Transverse colon (tissue), 4 donors: ENCODE measurements around the gene RHOBTB1. TPM values are rescaled to one million over a fixed set of nuclear protein-coding genes. Genes with fewer than 3 reads are reported as not detected.

ENCODE experiments used
- DNase-seq: peaks from one replicate; pipeline ENCODE4 v3.0.0-alpha.2; 2019
- H3K27ac ChIP-seq, 4 donors: fragments of 200-600 bp; sonication (generic); 2 replicates each; pipeline ENCODE4 v1.5.1; 2016 to 2018; ENCODE audit warnings: inconsistent platforms in 4 of 4
- H3K27me3 ChIP-seq: fragments of 200-600 bp; sonication (generic); 2 replicates; pipeline ENCODE4 v1.5.1; 2017; ENCODE audit warnings: inconsistent platforms
- H3K36me3 ChIP-seq, 4 donors: fragments of 200-600 bp; sonication (generic); 2 replicates each; pipeline ENCODE4 v1.5.1; 2017 to 2019; ENCODE audit warnings: inconsistent platforms in 4 of 4
- H3K4me1 ChIP-seq, 4 donors: fragments of 200-600 bp; sonication (generic); 2 replicates each; pipeline ENCODE4 v1.5.1; 2017 to 2020; ENCODE audit warnings: inconsistent platforms in 4 of 4
- H3K4me3 ChIP-seq, 4 donors: fragments of 200-600 bp; sonication (generic); 1 replicate in 1 of 4; 2 replicates in 3 of 4; pipeline versions ENCODE4 v1.5.1 to v1.6.1; 2017 to 2019; ENCODE audit warnings: inconsistent platforms in 4 of 4
- H3K9me3 ChIP-seq, 2 donors: fragments of 200-600 bp; sonication (generic); 2 replicates each; pipeline ENCODE4 v1.5.1; 2017 to 2019; ENCODE audit warnings: inconsistent platforms in 2 of 2
- CTCF ChIP-seq, 5 experiments: fragments of 200-600 bp in 3 of 5; fragments of 450-650 bp in 2 of 5; sonication (generic) in 3 of 5; IDR thresholded peaks; 1 replicate in 2 of 5; 2 replicates in 3 of 5; pipeline ENCODE4 v1.5.1; 2016 to 2017; ENCODE audit warnings: antibody characterized with exemption in 5 of 5, inconsistent platforms in 3 of 5, mild to moderate bottlenecking in 2 of 5, moderate library complexity in 1 of 5
- EP300 ChIP-seq: sonication (generic); formaldehyde crosslinking; IDR thresholded peaks from one replicate; pipeline ENCODE4 v1.6.1; 2017; ENCODE audit warnings: antibody characterized with exemption, low read depth
- POLR2A ChIP-seq: fragments of 450-650 bp; IDR thresholded peaks from one replicate; pipeline ENCODE4 v1.6.1; 2016; ENCODE audit warnings: antibody characterized with exemption, mild to moderate bottlenecking, moderate library complexity
- POLR2AphosphoS5 ChIP-seq, 3 donors: sonication (generic); formaldehyde crosslinking; IDR thresholded peaks; one replicate each; pipeline ENCODE4 v1.6.1; 2016; ENCODE audit warnings: antibody characterized with exemption in 3 of 3
- WGBS, 2 donors: methylation state at CpG; one replicate each; pipeline ENCODE4 v1.1.5; 2018; ENCODE audit warnings: low coverage in 1 of 2; 5-methylcytosine and 5-hydroxymethylcytosine counted together
- in situ Hi-C, 4 donors: fragments of 200-750 bp; cut with MboI; loops; one replicate each; pipeline versions ENCODE4 v1.15.0 to v1.15.1; 2017; ENCODE audit warnings: low sequenced_read_pairs in 3 of 4, low pct_ligation_motif_present in 1 of 4, low pct_unique_long_range_greater_than_20kb in 1 of 4
- intact Hi-C: fragments of 100-400 bp; cut with DNase I; formaldehyde crosslinking; loops from one replicate; pipeline ENCODE4 v1.15.1; 2023; ENCODE audit warnings: low total_unique reads
- total RNA-seq, 4 donors: library from RNA; depleted of rRNA; stranded (reverse); fragments of >200 nt; gene quantifications; one replicate each; pipeline ENCODE4 v1.1.0, GENCODE V29; 2016

RHOBTB1 gene
- total RNA-seq, 4 donors from 2014 or later, result 4.0 to 13.1 (median 9.0) TPM

- peaks cover 0 to 4% (median 0%) of the 10 kb centered on the region in 4 donors for H3K4me1 ChIP-seq
- no peaks in the 10 kb centered on the region for H3K27me3 ChIP-seq
- H3K4me3 ChIP-seq, result no peak overlapping the region
- DNase-seq, result no peak
- intact Hi-C loops, result no loop called here
- no peaks in the 10 kb centered on the region for H3K9me3 ChIP-seq
- H3K27ac ChIP-seq, result no peak overlapping the region
- no peaks in the 10 kb centered on the region for H3K36me3 ChIP-seq
- in situ Hi-C loops, result no loop called here
- TF ChIP-seq EP300 (no peak), CTCF (IDR thresholded peaks at IDR 0.05) (no peak), POLR2A (no peak), POLR2AphosphoS5 (IDR thresholded peaks at IDR 0.05) (no peak)
- 57 to 64% methylated on average over 7 of the region's 7 CpGs for WGBS, 2 donors
Observed at GRCh38 chr10:60978287-60979115, 34.5 kb upstream of the RHOBTB1 start.

GRCh38 chr10:60977161-60978122 is 33.5 kb upstream of the RHOBTB1 start:
- Histone ChIP-seq H3K36me3 (no peaks in the 10 kb centered on the region), H3K4me3 (no peak overlapping the region), H3K4me1 (peaks cover 0 to 4% (median 0%) of the 10 kb centered on the region in 4 donors), H3K9me3 (no peaks in the 10 kb centered on the region), H3K27me3 (no peaks in the 10 kb centered on the region), H3K27ac (no peak overlapping the region)
- DNase-seq, result no peak
- in situ Hi-C loops, result no loop called here
- 40 to 52% methylated on average over 2 of the region's 2 CpGs for WGBS, 2 donors
- no peak for TF ChIP-seq EP300
- TF ChIP-seq POLR2AphosphoS5 (IDR thresholded peaks at IDR 0.05), result no peak
- TF ChIP-seq CTCF (IDR thresholded peaks at IDR 0.05), result no peak
- TF ChIP-seq POLR2A, result no peak
- intact Hi-C loops, result no loop called here

- H3K4me1 ChIP-seq, result peaks cover 0 to 4% (median 0%) of the 10 kb centered on the region in 4 donors
- WGBS, 2 donors, result 88 to 89% methylated on average over 2 of the region's 2 CpGs
- no peak for DNase-seq
- H3K9me3 ChIP-seq, result no peaks in the 10 kb centered on the region
- H3K36me3 ChIP-seq, result no peaks in the 10 kb centered on the region
- intact Hi-C loops (no loop called here), in situ Hi-C loops (no loop called here)
- no peaks in the 10 kb centered on the region for H3K27me3 ChIP-seq
- H3K4me3 ChIP-seq, result no peak overlapping the region
- TF ChIP-seq CTCF (IDR thresholded peaks at IDR 0.05) (no peak), POLR2A (no peak), EP300 (no peak), POLR2AphosphoS5 (IDR thresholded peaks at IDR 0.05) (no peak)
- H3K27ac ChIP-seq, result no peak overlapping the region
Observed at GRCh38 chr10:60976687-60977086, 32.7 kb upstream of the RHOBTB1 start.

GRCh38 chr10:60975716-60976115 is 31.7 kb upstream of the RHOBTB1 start:
- TF ChIP-seq POLR2AphosphoS5 (IDR thresholded peaks at IDR 0.05) (no peak), EP300 (no peak)
- Histone ChIP-seq H3K4me3 (no peak overlapping the region), H3K9me3 (no peaks in the 10 kb centered on the region), H3K27me3 (no peaks in the 10 kb centered on the region), H3K36me3 (no peaks in the 10 kb centered on the region), H3K27ac (no peak overlapping the region), H3K4me1 (peaks cover 0 to 4% (median 0%) of the 10 kb centered on the region in 4 donors)
- no peak for DNase-seq
- 63 to 82% methylated on average over 1 of the region's 1 CpG for WGBS, 2 donors
- intact Hi-C loops (no loop called here), in situ Hi-C loops (no loop called here)
